ENCODE results near the gene GALNT17.

Gene GALNT17

GRCh38 chr7:71345117-71345884 is 213.4 kb downstream of the GALNT17 start:
- no peak for DNase-seq

DNA sequence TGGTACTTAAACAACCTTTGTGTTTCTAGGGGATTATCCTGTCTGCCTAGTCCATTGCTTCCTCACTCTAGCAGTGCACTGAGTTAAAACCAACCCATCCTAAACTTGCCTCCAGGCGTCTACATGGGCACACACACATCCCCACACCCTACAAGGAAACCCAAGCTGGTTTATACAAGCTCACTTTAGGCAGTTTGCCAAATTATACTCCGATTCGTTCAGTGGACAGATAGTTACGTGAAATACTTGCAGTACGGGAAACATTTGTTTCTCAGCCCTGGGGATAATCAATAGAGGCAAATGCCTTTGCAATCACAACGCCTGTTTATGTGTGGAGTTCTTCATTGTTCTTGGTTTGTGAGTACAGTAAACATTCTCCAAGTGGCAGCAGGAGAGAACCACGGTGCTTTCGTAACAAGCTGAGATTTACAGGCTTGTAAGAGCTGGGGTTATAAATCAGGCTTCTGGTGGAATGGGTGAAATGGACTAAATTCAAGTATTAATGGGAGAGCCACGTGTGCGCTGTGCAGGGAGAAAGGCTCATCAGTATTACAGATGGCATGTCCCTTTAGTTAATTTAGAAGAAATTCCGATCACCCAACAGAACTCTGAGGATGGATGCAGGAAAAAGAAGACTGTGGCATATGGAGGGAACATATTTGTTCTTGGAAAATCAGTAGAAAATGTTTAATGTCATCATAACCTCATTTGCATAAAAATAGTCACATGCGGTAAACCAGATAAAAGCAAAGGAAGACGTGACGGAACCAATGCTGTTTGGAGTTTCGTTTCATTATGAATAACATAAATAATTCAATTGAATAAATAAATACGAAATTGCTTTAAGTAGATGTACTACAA is 217.1 kb downstream of the GALNT17 start:
- no peak for DNase-seq

GRCh38 chr7:71349682-71350481 is 217.9 kb downstream of the GALNT17 start:
- no peak for DNase-seq

GRCh38 chr7:71350680-71351079 is 218.7 kb downstream of the GALNT17 start:
- DNase-seq: no peak

GRCh38 chr7:71354716-71355115 is 222.8 kb downstream of the GALNT17 start:
- no peak for DNase-seq

DNA sequence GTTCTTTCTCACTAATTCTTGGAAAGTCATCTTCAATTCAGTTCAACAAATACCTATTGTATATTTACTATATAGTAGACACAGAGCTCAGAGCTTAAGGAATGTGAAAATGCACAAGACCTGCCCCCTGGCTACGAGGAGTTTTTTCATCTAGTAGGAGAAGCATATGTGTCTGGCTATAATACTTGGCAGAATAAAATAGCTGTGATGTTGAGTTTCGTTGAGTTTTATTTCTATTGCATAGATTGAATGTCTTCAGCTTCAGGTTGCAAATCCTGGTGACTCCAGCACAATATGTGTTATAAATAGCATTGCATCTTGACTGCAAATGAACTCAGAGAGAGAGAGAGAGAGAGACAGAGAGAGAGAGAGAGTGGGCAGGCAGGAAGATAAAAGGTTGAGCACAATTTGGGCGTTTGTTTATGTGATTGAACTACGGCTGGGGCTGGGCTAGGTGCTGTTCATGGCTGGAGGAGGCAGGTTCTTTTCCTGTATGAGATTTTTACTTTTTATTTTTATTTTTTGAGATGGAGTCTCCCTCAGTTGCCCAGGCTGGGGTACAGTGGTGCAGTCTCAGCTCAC is 229.6 kb downstream of the GALNT17 start:
- DNase-seq: no peak

- DNase-seq: no peak
Measured at GRCh38 chr7:71362240-71362639, 230.3 kb downstream of the GALNT17 start.

DNA sequence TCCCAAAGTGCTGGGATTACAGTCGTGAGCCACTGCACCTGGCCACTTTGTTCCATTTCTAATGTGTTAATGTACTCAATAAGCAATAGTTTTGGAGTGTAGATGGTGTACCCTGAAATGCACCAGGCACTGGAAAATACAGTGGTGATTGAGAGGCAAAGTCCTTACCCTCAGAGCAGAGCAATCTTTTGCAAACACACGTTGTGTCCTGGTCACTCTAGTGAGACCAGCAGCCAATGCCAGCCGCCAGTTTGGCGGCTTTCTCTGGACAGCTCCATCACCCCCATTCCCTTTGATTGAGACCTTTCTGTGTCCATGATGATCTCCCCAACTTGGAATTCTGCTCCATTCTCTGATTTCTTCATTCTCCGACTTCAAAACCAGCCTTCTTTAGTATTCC is 231.3 kb downstream of the GALNT17 start:
- DNase-seq: no peak

DNA sequence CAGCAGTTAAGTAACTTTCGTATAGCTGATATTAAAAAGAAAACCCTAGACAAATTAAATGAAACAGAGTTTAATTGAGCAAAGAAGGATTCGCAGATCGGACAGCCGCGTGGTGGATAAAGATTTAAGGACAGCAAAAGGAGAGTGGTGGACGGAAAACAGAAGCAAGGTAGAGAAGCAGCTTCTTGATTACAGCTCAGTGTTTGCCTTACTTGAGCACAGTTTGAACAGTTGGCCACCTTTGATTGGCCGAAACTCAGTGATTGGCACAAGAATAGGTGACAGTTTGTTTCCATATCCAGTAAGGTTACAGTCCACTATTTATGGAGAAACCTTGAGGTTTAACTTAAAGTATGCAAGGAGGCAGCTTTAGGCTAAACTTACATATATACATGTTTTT is 231.7 kb downstream of the GALNT17 start:
- no peak for DNase-seq

DNA sequence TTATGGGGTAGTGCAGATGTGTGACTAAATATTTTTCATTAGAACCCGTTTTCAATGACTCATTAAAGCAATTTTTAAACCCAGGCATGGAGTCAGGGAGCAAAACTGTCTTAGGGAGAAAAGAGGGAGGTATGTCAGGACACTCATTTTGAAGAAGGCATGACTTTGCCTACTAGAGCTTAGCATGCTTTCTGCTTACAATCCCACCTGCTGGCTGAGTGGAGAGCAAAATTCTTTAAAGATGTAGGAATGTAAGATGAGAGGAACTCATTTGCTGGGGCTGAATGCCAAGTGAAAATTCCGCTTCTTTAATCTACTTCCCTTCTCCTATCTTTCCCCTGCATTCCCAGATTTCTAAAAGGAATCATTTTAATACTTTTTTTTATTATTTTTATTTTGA is 232.6 kb downstream of the GALNT17 start:
- no peak for DNase-seq

GRCh38 chr7:71372991-71373390 is 241.0 kb downstream of the GALNT17 start:
- DNase-seq: no peak

GRCh38 chr7:71377062-71377461 is 245.1 kb downstream of the GALNT17 start:
- DNase-seq: no peak

GRCh38 chr7:71377469-71377868 is 245.5 kb downstream of the GALNT17 start:
- no peak for DNase-seq

- no peak for DNase-seq
Measured at GRCh38 chr7:71384094-71384493, 252.2 kb downstream of the GALNT17 start.

DNA sequence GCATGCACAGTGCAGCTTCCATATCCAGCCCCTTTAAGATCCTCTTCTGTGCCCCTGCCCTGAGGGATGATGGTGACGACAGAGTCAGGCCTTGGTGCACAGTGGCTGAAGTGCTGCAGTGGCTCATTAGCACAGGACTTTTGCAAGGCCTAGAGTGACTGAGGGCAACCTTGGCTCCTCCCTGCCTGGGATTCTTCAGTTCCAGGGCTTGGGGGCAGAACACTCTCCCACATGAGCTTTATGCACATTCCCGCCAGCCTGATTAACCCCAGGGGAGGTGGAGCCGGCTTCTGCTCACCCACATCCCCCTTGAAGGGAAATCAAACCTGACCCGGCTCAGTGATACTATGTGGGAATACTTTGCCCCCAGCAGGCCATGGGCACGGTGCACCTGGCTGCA is 253.4 kb downstream of the GALNT17 start:
- no peak for DNase-seq

DNA sequence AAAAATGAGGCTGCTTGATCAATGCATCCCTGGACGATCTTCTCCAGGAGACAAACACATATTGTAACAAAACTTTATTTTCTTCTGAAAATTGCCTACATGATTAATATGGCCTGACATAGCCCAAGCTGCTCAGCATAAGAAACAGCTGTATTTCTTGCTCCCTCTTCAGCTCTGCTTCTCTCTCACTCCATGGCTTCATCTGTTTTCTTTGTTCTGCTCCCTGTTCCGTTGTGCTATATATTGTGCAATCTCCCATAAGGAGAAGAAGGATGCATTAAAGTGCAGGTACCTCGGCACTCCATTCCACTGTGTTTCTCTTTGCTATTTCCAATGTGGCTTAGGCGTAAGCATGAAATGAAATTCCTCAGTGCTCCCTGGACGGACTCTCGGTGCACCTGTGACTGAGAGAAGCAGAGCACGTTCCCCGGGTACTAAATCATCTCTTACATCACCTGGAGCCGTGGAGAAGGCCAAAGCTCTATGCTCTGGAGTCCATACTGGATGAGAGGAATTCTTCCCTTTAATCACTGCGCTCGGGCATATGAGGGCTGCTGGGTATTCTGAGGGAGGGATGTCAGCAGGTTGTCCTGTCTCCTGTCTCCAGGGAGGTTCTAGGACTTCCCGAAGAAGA is 254.3 kb downstream of the GALNT17 start:
- no peak for DNase-seq

DNA sequence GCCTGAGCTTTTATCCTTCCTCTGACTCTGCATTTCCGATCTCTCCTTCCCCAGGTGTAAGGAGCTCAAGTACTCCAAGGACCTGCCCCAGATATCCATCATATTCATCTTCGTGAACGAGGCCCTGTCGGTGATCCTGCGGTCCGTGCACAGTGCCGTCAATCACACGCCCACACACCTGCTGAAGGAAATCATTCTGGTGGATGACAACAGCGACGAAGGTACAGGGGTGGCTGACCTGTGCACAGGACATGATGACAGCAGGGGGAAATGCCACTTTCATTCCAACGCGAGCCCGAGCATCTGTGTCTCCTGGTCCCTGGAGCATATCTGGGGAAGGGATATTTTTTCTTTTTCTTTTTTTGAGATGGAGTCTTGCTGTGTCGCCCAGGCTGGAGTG is 256.2 kb downstream of the GALNT17 start:
- no peak for DNase-seq

DNA sequence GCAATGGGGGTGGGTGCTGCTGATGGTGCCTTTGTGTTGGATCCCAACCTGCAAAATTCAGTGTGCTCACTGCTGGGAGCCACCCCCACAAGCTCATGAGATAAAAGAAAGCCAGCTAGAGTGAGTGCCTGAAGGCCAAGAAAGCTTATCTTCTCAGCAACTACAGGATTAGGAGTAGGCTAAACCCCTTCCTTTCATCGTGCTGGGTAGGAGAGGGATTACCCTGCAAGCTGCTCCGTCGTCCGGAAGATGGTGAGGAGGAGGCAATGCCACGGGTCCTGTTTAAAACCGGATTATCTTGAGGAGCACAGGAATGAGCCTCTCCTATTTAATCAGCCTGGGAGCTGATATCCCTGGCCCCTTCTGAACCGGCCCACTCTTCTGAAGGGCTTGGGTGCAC is 258.0 kb downstream of the GALNT17 start:
- DNase-seq: no peak

DNA sequence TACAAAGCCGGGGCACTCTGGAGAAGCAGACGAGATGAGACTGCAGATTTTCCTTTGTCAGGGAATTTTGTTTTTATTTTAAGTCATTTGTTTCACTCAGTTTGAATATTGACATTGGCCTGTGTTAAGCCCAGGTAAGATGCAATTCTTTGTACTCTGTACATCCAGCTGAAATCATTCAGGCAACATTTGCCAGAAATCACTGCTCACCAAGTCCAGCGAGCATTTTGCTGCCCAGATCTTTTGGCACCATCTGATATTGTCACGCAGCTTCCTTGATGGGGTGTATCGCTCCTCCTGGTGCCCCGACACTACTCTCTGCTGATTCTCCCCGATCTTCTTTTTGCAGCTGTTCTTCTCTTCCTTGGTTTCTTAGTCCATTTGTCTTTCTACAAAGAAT is 261.7 kb downstream of the GALNT17 start:
- no peak for DNase-seq

DNA sequence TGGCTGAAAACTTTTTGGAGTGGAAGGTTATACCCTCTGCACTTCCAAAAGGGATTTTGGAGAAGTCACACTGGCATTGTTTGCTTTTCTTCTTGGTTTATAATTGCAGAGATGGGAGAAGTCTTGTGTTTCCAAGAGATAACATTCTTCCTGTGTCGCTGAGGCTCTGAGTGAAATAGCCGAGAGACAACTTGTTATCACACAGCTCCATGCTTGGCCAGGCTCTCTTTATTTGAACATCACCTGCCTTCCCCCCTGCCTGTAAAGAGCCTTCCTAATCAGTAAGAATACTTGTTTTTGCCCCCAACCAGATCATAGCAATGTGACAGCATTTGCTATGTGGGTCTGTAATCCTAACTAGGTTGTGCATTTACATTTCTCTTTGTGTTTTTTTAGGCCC is 270.7 kb downstream of the GALNT17 start:
- DNase-seq: no peak

GRCh38 chr7:71403202-71403946 is 271.4 kb downstream of the GALNT17 start:
- no peak for DNase-seq
